Panc1 (cell line): ENCODE measurements around the gene GID8. TPM values are rescaled to one million over a fixed set of nuclear protein-coding genes. Genes with fewer than 3 reads are reported as not detected.

Experiments
- ATAC-seq: fragments of 200-7000 bp; cut with Tn5 transposase; 2 replicates; pipeline ENCODE4 v1.9.1; 2020; ENCODE audit warnings: mild to moderate bottlenecking, moderate library complexity
- BruUV-seq: library from RNA; stranded (reverse); fragments of 400-500 nt; replicated peaks from 2 replicates; lab custom pipeline; 2021; lab: Mats Ljungman, UMichigan
- CTCF ChIA-PET: fragments of 300-600 bp; sonication (Branson Sonifier 250); formaldehyde crosslinking; loops from one replicate; lab custom pipeline; 2022; ENCODE audit warnings: antibody characterized with exemption; lab: Charles Lee
- POLR2A ChIA-PET: fragments of 300-600 bp; sonication (Branson Sonifier 250); formaldehyde crosslinking; loops from one replicate; lab custom pipeline; 2022; ENCODE audit warnings: antibody characterized with exemption; lab: Charles Lee
- DNase-seq: peaks from one replicate; pipeline ENCODE4 v3.0.0-alpha.2; 2010; ENCODE audit warnings: low read depth, low spot score
- H3K27ac ChIP-seq: 2 replicates; pipeline ENCODE4 v1.5.1; 2011; ENCODE audit warnings: mild to moderate bottlenecking, low read length, inconsistent platforms
- H3K27me3 ChIP-seq: fragments of 200-500 bp; sonication (Bioruptor generic); 2 replicates; pipeline ENCODE4 v1.6.0; 2014; ENCODE audit warnings: low read length, inconsistent platforms; ENCODE audit not compliant: control insufficient read depth, insufficient read depth
- H3K36me3 ChIP-seq: fragments of 200-500 bp; sonication (Bioruptor generic); 2 replicates; pipeline ENCODE4 v1.5.1; 2014; ENCODE audit warnings: inconsistent platforms, mild to moderate bottlenecking, low read length, moderate library complexity; ENCODE audit not compliant: control insufficient read depth, insufficient read depth
- H3K4me1 ChIP-seq: 2 replicates; pipeline ENCODE4 v1.5.1; 2011; ENCODE audit warnings: inconsistent platforms, mild to moderate bottlenecking, low read length, moderate library complexity; ENCODE audit not compliant: control insufficient read depth, insufficient read depth
- H3K4me3 ChIP-seq, 2 experiments: 2 replicates each; pipeline ENCODE4 v1.5.1; 2011 to 2012; ENCODE audit warnings: low read depth in 2 of 2, low read length in 2 of 2, mild to moderate bottlenecking in 2 of 2, inconsistent platforms in 1 of 2, moderate library complexity in 1 of 2
- H3K9me3 ChIP-seq: fragments of 200-500 bp; sonication (Bioruptor generic); 2 replicates; pipeline ENCODE4 v1.5.1; 2014; ENCODE audit warnings: low read depth, mild to moderate bottlenecking, inconsistent platforms, low read length, moderate library complexity; ENCODE audit not compliant: control insufficient read depth, insufficient read depth
- POLR2AphosphoS5 ChIP-seq: IDR thresholded peaks from 2 replicates; pipeline ENCODE4 v1.6.1; 2012; ENCODE audit warnings: mild to moderate bottlenecking, low read depth, low read length, moderate library complexity
- SIN3A ChIP-seq: IDR thresholded peaks from 2 replicates; pipeline ENCODE4 v1.6.1; 2012; ENCODE audit warnings: low read depth, mild to moderate bottlenecking, low read length, moderate library complexity, borderline replicate concordance; ENCODE audit not compliant: insufficient read depth
- TCF7L2 ChIP-seq: IDR thresholded peaks from 2 replicates; pipeline ENCODE4 v1.6.1; 2011; ENCODE audit warnings: mild to moderate bottlenecking, low read depth, low read length, inconsistent platforms
- in situ Hi-C: cut with HindIII; loops from 2 replicates; pipeline ENCODE4 v1.10.0; 2016; ENCODE audit warnings: low sequenced_read_pairs, low pct_unique_long_range_greater_than_20kb
- intact Hi-C: fragments of 100-400 bp; cut with micrococcal nuclease; formaldehyde crosslinking; loops from one replicate; pipeline ENCODE4 v1.10.0; 2022; ENCODE audit not compliant: unreplicated experiment
- total RNA-seq: library from RNA; stranded (reverse); gene quantifications from one replicate; pipeline ENCODE4 v1.2.1, GENCODE V29; 2021; ENCODE audit not compliant: unreplicated experiment
- TF ChIP-seq, protein P1 (sequence below), 2 experiments: IDR thresholded peaks; 2 replicates each; pipeline ENCODE4 v1.6.1; 2011 to 2012; ENCODE audit warnings: low read depth in 2 of 2, control low read depth in 1 of 2, low read length in 1 of 2, mild to moderate bottlenecking in 1 of 2, moderate library complexity in 1 of 2; ENCODE audit not compliant: insufficient read depth in 1 of 2
- TF ChIP-seq, protein P2 (sequence below): fragments of 450-650 bp; IDR thresholded peaks from 2 replicates; pipeline ENCODE4 v1.5.1; 2017; ENCODE audit warnings: mild to moderate bottlenecking

Gene GID8
- total RNA-seq, 1 experiment from 2014 or later: 37.3 TPM

DNA sequence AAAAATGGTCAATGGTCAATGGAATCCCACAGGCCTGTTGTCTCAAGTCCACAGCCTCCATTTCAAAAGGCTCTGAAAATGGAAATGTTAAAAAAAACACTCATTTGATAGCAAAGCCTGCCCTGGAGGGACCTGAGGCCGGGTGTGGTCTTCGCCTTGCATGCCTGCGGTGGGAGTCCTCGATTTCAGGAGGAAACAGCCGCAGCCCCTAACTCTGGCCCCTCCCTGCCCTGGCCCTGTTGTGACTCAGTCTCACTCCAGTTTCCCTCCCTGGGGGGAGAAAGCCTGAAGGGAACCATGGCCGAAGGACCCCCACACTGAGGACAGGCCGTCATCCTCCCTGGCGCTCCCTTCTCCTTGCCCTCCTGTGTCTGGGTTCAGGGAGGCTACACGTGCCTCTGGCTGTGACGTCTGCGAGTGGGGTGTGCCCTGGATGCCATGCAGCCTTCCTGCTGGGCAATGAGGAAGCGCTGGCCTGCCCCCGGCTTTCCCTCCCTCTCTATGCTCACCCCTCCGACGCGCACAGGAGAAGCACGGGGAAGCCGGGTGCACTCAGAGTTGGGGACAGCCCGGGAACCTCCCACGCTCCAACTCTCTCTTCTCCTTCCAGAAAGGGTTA, 59.6 kb downstream of the GID8 start:
- no TSS peak for BruUV-seq
- H3K4me1 ChIP-seq: no peaks in the 10 kb centered on the region
- intact Hi-C loops: no loop called here
- DNase-seq (no peak), ATAC-seq (no peak)
- POLR2A ChIA-PET: no interaction called here
- no peak for TF ChIP-seq SIN3A
- TF ChIP-seq, protein P1, sequence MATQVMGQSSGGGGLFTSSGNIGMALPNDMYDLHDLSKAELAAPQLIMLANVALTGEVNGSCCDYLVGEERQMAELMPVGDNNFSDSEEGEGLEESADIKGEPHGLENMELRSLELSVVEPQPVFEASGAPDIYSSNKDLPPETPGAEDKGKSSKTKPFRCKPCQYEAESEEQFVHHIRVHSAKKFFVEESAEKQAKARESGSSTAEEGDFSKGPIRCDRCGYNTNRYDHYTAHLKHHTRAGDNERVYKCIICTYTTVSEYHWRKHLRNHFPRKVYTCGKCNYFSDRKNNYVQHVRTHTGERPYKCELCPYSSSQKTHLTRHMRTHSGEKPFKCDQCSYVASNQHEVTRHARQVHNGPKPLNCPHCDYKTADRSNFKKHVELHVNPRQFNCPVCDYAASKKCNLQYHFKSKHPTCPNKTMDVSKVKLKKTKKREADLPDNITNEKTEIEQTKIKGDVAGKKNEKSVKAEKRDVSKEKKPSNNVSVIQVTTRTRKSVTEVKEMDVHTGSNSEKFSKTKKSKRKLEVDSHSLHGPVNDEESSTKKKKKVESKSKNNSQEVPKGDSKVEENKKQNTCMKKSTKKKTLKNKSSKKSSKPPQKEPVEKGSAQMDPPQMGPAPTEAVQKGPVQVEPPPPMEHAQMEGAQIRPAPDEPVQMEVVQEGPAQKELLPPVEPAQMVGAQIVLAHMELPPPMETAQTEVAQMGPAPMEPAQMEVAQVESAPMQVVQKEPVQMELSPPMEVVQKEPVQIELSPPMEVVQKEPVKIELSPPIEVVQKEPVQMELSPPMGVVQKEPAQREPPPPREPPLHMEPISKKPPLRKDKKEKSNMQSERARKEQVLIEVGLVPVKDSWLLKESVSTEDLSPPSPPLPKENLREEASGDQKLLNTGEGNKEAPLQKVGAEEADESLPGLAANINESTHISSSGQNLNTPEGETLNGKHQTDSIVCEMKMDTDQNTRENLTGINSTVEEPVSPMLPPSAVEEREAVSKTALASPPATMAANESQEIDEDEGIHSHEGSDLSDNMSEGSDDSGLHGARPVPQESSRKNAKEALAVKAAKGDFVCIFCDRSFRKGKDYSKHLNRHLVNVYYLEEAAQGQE (IDR thresholded peaks at IDR 0.05; ENCODE audit: insufficient read depth in 1 of 2, low read depth in 2 of 2, low read length in 1 of 2): no peak
- TF ChIP-seq TCF7L2: no peak
- no peak for TF ChIP-seq POLR2AphosphoS5
- TF ChIP-seq, protein P2, sequence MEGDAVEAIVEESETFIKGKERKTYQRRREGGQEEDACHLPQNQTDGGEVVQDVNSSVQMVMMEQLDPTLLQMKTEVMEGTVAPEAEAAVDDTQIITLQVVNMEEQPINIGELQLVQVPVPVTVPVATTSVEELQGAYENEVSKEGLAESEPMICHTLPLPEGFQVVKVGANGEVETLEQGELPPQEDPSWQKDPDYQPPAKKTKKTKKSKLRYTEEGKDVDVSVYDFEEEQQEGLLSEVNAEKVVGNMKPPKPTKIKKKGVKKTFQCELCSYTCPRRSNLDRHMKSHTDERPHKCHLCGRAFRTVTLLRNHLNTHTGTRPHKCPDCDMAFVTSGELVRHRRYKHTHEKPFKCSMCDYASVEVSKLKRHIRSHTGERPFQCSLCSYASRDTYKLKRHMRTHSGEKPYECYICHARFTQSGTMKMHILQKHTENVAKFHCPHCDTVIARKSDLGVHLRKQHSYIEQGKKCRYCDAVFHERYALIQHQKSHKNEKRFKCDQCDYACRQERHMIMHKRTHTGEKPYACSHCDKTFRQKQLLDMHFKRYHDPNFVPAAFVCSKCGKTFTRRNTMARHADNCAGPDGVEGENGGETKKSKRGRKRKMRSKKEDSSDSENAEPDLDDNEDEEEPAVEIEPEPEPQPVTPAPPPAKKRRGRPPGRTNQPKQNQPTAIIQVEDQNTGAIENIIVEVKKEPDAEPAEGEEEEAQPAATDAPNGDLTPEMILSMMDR: no peak
- no peaks in the 10 kb centered on the region for H3K9me3 ChIP-seq
- in situ Hi-C loops: no loop called here
- CTCF ChIA-PET: no interaction called here
- no peak overlapping the region for H3K27ac ChIP-seq
- no peak overlapping the region for H3K4me3 ChIP-seq
- no peaks in the 10 kb centered on the region for H3K36me3 ChIP-seq
- H3K27me3 ChIP-seq: no peaks in the 10 kb centered on the region

Other genes with a start within 250 kb of the GID8 start
- 44.1 TPM for gene NTSR1, start 229.3 kb upstream of the GID8 start, total RNA-seq
- 49.9 TPM for gene MRGBP, start 141.7 kb upstream of the GID8 start, total RNA-seq
- gene OGFR, start 133.3 kb upstream of the GID8 start, total RNA-seq: 47.3 TPM
- 46.6 TPM for gene COL9A3, start 121.1 kb upstream of the GID8 start, total RNA-seq
- gene TCFL5, start 76.3 kb upstream of the GID8 start, total RNA-seq: 23.8 TPM
- 57.3 TPM for gene DIDO1, start 11.6 kb upstream of the GID8 start, total RNA-seq
- 0.28 TPM for gene SLC17A9, start 14.6 kb downstream of the GID8 start, total RNA-seq
- gene BHLHE23, start 68.8 kb downstream of the GID8 start, total RNA-seq: not detected